NB4 (cell line): ENCODE measurements around the gene LMTK2.

Experiments
- DNase-seq: peaks from one replicate; pipeline ENCODE4 v3.0.0; 2010; ENCODE audit warnings: low read depth
- H3K4me3 ChIP-seq: one replicate; pipeline ENCODE4 v1.5.1; 2011; ENCODE audit warnings: mild to moderate bottlenecking, low read depth, low read length, moderate library complexity
- CTCF ChIP-seq: IDR thresholded peaks from one replicate; pipeline ENCODE4 v1.5.1; 2012; ENCODE audit warnings: low read depth, low read length
- MAX ChIP-seq: IDR thresholded peaks from 2 replicates; pipeline ENCODE4 v1.6.1; 2011; ENCODE audit warnings: low read depth, low read length
- MYC ChIP-seq: IDR thresholded peaks from 2 replicates; pipeline ENCODE4 v1.6.1; 2011; ENCODE audit warnings: low read depth, low read length
- POLR2A ChIP-seq: IDR thresholded peaks from 2 replicates; pipeline ENCODE4 v1.6.1; 2011; ENCODE audit warnings: mild to moderate bottlenecking; ENCODE audit not compliant: insufficient read length; ENCODE audit errors: extremely low read depth

LMTK2 gene

GRCh38 chr7:98066934-98067507 lies 39.6 kb upstream of the LMTK2 start:
- no peak for TF ChIP-seq POLR2A
- no peak for TF ChIP-seq MAX
- TF ChIP-seq CTCF, result no peak
- TF ChIP-seq MYC, result no peak
- no peak for DNase-seq
- H3K4me3 ChIP-seq, result no peak overlapping the region

GRCh38 chr7:98073047-98073446 lies 33.6 kb upstream of the LMTK2 start:
- no peak for DNase-seq
- H3K4me3 ChIP-seq, result no peak overlapping the region
- TF ChIP-seq MAX (no peak), MYC (no peak), POLR2A (no peak), CTCF (no peak)

GRCh38 chr7:98075801-98076200 lies 30.9 kb upstream of the LMTK2 start:
- no peak overlapping the region for H3K4me3 ChIP-seq
- no peak for DNase-seq
- no peak for TF ChIP-seq POLR2A
- no peak for TF ChIP-seq MAX
- no peak for TF ChIP-seq MYC
- TF ChIP-seq CTCF, result no peak

- no peak for DNase-seq
- no peak overlapping the region for H3K4me3 ChIP-seq
- no peak for TF ChIP-seq POLR2A
- TF ChIP-seq MAX, result no peak
- no peak for TF ChIP-seq MYC
- no peak for TF ChIP-seq CTCF
These were observed 28.9 kb upstream of the LMTK2 start for GRCh38 chr7:98077762-98078161.

- TF ChIP-seq POLR2A (no peak), MYC (no peak), CTCF (no peak), MAX (no peak)
- no peak overlapping the region for H3K4me3 ChIP-seq
- no peak for DNase-seq
These were observed 28.3 kb upstream of the LMTK2 start for GRCh38 chr7:98078197-98078870.
